ENCODE data around the gene TTLL10.

The TTLL10 gene

DNA sequence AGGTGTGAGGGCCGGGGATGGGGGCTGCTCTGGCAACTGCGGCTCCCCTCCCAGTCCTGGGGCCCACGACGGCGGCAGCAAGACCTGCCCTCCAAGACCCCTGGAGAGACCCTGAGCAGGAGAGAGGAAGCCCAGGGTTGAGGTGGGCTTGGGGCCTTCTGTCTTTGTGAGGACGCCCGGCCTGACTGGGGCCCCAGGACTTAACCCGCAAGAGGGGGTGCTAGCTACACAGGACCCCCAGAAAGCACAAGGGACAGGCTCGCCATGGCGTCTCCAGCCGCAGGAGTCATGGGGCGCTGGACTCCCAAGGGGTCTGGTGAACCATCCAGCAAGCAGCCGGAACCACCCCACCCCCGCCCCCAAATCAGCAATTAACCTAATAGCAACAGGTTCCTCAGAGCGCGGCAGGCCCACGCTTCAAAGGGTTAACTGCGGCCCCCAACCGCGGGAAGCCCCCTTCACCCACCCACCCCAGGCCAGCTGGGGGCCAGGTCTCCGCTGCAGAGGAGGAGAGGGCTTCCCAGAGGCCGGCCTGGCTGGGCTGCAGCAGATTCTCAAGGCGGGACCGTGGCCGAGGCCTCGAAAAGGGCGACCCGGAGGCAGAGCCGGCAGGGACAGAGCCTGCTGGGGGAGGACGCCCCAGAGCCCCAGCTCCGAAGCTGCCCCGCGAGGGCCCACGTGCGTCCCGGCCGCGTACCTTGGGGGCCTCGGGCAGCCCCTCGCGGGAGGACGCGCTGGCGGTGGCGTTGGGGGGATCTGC lies 72.3 kb downstream of the TTLL10 start:
- no peak for DNase-seq (ENCODE audit: low read depth in 1 of 2, low spot score in 1 of 2)

DNA sequence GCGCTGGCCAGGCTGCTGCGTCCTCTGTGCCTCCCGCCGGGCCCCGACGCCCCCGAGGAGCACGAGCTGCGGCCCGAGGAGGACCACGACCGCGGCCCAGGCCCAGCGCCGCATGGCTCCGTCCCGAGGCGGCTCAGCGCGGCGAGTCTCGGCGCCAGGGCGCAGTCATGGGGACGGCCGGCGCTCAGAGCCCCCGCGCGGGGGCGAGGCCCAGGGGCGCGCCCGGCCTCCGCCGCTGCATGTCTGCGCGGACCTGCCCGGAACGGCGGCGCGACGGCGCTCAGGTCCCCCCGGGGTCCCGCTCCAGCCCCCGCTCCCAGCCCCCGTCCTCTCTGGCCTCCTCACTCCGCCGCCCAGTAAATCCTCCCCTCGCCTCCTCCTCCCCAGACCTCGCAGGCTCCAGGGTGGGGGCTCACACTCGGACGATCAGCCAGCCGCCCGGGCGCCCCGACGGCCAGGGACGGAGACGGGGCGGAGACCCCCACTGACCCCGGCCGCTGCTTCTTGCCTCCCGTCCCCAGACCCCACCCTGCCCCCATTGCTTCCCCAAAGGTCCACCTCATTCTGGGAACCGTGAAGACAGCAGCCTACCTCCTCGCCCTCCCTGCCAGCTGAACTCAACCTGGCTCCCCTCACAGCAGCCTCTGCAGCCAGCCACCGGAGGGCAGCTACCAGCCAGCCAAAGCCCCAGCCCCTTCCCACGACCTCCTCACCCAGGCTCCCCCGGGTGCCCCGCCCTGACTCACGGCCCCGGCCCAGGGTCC lies 73.1 kb downstream of the TTLL10 start, which contains the start of gene C1QTNF12:
TSS of gene C1QTNF12 (minus strand) at position 146 of the 764 bp plus-strand sequence. CDS start at position 114, 32 bp downstream.
- DNase-seq (ENCODE audit: low read depth in 1 of 2, low spot score in 1 of 2) = no peak

DNA sequence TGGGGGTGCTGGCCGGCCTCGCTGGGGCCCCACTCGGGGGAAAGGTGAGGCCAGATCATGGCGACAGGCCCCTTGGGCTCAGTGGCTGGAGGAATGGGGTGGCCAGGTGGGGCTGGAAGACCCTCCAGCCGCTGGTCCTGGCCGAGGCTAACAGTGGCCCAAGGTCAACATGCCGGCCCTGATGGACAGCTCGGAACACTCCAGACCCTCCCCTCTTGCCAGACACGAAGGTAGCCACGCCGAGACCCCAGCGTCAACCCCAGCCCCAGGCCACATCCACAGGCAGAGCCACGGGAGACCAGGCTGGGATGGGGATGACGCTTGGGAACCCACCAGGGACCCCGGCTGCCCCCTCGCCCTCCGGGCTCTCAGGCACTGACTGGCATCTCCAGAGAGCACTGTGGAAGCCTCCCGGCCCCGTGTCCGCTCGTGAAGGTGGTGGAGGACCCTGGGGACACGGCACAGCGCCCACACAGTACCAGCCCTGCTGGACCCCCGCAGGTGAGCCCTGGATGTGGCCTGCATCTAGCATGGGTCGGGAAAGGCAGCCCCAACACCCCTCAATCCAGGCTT lies 73.7 kb downstream of the TTLL10 start:
- DNase-seq (ENCODE audit: low read depth in 1 of 2, low spot score in 1 of 2) = no peak

Data from activated T-helper 1 cell treated with anti-CD3 and anti-CD28 coated beads, Interleukin-2, amount 50 U/mL, for 16 hours (primary cell).